Panc1 (cell line): ENCODE data around the gene ENO4. TPM values are rescaled to one million over a fixed set of nuclear protein-coding genes. Genes with fewer than 3 reads are reported as not detected.

Experiments
- ATAC-seq: fragments of 200-7000 bp; cut with Tn5 transposase; 2 replicates; pipeline ENCODE4 v1.9.1; 2020; ENCODE audit warnings: mild to moderate bottlenecking, moderate library complexity
- BruUV-seq: library from RNA; stranded (reverse); fragments of 400-500 nt; replicated peaks from 2 replicates; lab custom pipeline; 2021; lab: Mats Ljungman, UMichigan
- CTCF ChIA-PET: fragments of 300-600 bp; sonication (Branson Sonifier 250); formaldehyde crosslinking; loops from one replicate; lab custom pipeline; 2022; ENCODE audit warnings: antibody characterized with exemption; lab: Charles Lee
- POLR2A ChIA-PET: fragments of 300-600 bp; sonication (Branson Sonifier 250); formaldehyde crosslinking; loops from one replicate; lab custom pipeline; 2022; ENCODE audit warnings: antibody characterized with exemption; lab: Charles Lee
- DNase-seq: peaks from one replicate; pipeline ENCODE4 v3.0.0-alpha.2; 2010; ENCODE audit warnings: low read depth, low spot score
- H3K27ac ChIP-seq: 2 replicates; pipeline ENCODE4 v1.5.1; 2011; ENCODE audit warnings: mild to moderate bottlenecking, low read length, inconsistent platforms
- H3K27me3 ChIP-seq: fragments of 200-500 bp; sonication (Bioruptor generic); 2 replicates; pipeline ENCODE4 v1.6.0; 2014; ENCODE audit warnings: low read length, inconsistent platforms; ENCODE audit not compliant: control insufficient read depth, insufficient read depth
- H3K36me3 ChIP-seq: fragments of 200-500 bp; sonication (Bioruptor generic); 2 replicates; pipeline ENCODE4 v1.5.1; 2014; ENCODE audit warnings: inconsistent platforms, mild to moderate bottlenecking, low read length, moderate library complexity; ENCODE audit not compliant: control insufficient read depth, insufficient read depth
- H3K4me1 ChIP-seq: 2 replicates; pipeline ENCODE4 v1.5.1; 2011; ENCODE audit warnings: inconsistent platforms, mild to moderate bottlenecking, low read length, moderate library complexity; ENCODE audit not compliant: control insufficient read depth, insufficient read depth
- H3K4me3 ChIP-seq, 2 experiments: 2 replicates each; pipeline ENCODE4 v1.5.1; 2011 to 2012; ENCODE audit warnings: low read depth in 2 of 2, low read length in 2 of 2, mild to moderate bottlenecking in 2 of 2, inconsistent platforms in 1 of 2, moderate library complexity in 1 of 2
- H3K9me3 ChIP-seq: fragments of 200-500 bp; sonication (Bioruptor generic); 2 replicates; pipeline ENCODE4 v1.5.1; 2014; ENCODE audit warnings: low read depth, mild to moderate bottlenecking, inconsistent platforms, low read length, moderate library complexity; ENCODE audit not compliant: control insufficient read depth, insufficient read depth
- POLR2AphosphoS5 ChIP-seq: IDR thresholded peaks from 2 replicates; pipeline ENCODE4 v1.6.1; 2012; ENCODE audit warnings: mild to moderate bottlenecking, low read depth, low read length, moderate library complexity
- REST ChIP-seq, 2 experiments: IDR thresholded peaks; 2 replicates each; pipeline ENCODE4 v1.6.1; 2011 to 2012; ENCODE audit warnings: low read depth in 2 of 2, control low read depth in 1 of 2, low read length in 1 of 2, mild to moderate bottlenecking in 1 of 2, moderate library complexity in 1 of 2; ENCODE audit not compliant: insufficient read depth in 1 of 2
- SIN3A ChIP-seq: IDR thresholded peaks from 2 replicates; pipeline ENCODE4 v1.6.1; 2012; ENCODE audit warnings: low read depth, mild to moderate bottlenecking, low read length, moderate library complexity, borderline replicate concordance; ENCODE audit not compliant: insufficient read depth
- TCF7L2 ChIP-seq: IDR thresholded peaks from 2 replicates; pipeline ENCODE4 v1.6.1; 2011; ENCODE audit warnings: mild to moderate bottlenecking, low read depth, low read length, inconsistent platforms
- in situ Hi-C: cut with HindIII; loops from 2 replicates; pipeline ENCODE4 v1.10.0; 2016; ENCODE audit warnings: low sequenced_read_pairs, low pct_unique_long_range_greater_than_20kb
- intact Hi-C: fragments of 100-400 bp; cut with micrococcal nuclease; formaldehyde crosslinking; loops from one replicate; pipeline ENCODE4 v1.10.0; 2022; ENCODE audit not compliant: unreplicated experiment
- total RNA-seq: library from RNA; stranded (reverse); gene quantifications from one replicate; pipeline ENCODE4 v1.2.1, GENCODE V29; 2021; ENCODE audit not compliant: unreplicated experiment
- TF ChIP-seq, protein P1 (sequence below): fragments of 450-650 bp; IDR thresholded peaks from 2 replicates; pipeline ENCODE4 v1.5.1; 2017; ENCODE audit warnings: mild to moderate bottlenecking

The ENO4 gene
- total RNA-seq, 1 experiment from 2014 or later, result 0.15 TPM

GRCh38 chr10:116905845-116906210 is 56.5 kb downstream of the ENO4 start:
- H3K27ac ChIP-seq, result no peak overlapping the region

DNA sequence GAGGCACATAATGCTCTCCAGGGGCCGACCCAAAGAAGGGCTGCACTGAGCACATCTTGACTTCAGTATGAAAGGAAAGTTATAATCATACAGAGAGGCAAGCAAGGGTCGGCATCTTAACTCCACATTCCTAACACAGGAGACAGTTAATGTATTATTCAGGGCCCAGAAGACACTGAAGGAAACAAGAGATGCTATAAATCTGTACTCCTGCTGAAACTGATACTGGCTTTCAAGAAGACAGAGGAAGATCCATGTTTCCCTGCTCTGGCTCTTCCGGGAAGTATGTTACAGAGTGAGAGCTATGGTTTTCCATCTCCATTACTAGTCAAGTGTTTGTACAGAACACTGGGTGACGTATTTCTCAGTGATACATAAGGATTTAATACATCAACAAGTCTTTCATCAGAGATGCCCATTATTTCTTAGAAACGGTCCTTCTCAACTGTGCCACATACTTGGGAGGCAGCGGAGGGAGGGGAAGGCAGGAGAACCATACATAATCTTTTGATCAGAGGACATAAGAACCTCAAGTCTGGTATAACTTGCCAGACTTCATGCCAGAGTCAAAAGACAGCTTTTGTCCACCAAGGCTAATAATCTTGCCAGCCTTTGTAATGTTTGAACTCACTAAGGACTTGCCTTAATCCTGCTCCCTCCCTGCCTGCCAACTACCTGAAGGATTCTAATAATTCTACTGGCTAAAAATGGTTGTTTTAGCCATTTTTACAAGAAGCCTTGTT is 58.1 kb downstream of the ENO4 start:
- BruUV-seq, result no TSS peak
- TF ChIP-seq POLR2AphosphoS5 (no peak), TCF7L2 (no peak), SIN3A (no peak), REST (IDR thresholded peaks at IDR 0.05; ENCODE audit: insufficient read depth in 1 of 2, low read depth in 2 of 2, low read length in 1 of 2) (no peak)
- TF ChIP-seq, protein P1, sequence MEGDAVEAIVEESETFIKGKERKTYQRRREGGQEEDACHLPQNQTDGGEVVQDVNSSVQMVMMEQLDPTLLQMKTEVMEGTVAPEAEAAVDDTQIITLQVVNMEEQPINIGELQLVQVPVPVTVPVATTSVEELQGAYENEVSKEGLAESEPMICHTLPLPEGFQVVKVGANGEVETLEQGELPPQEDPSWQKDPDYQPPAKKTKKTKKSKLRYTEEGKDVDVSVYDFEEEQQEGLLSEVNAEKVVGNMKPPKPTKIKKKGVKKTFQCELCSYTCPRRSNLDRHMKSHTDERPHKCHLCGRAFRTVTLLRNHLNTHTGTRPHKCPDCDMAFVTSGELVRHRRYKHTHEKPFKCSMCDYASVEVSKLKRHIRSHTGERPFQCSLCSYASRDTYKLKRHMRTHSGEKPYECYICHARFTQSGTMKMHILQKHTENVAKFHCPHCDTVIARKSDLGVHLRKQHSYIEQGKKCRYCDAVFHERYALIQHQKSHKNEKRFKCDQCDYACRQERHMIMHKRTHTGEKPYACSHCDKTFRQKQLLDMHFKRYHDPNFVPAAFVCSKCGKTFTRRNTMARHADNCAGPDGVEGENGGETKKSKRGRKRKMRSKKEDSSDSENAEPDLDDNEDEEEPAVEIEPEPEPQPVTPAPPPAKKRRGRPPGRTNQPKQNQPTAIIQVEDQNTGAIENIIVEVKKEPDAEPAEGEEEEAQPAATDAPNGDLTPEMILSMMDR, result no peak
- DNase-seq, result no peak

More at GRCh38 chr10:116905845-116906210, 56.5 kb downstream of the ENO4 start:
- TF ChIP-seq TCF7L2, result no peak
- no peak for TF ChIP-seq REST (IDR thresholded peaks at IDR 0.05; ENCODE audit: insufficient read depth in 1 of 2, low read depth in 2 of 2, low read length in 1 of 2)
- no peak for TF ChIP-seq SIN3A
- TF ChIP-seq POLR2AphosphoS5, result no peak
- TF ChIP-seq, protein P1, result no peak
- ChIA-PET POLR2A (no interaction called here), CTCF (interaction anchor here (0.5 kb wide), 1 partner anchor 1780 kb away, joined by 3 read pairs; no protein-coding TSS in a partner anchor)
- Histone ChIP-seq H3K4me1 (no peaks in the 10 kb centered on the region), H3K36me3 (peaks cover 26% of the 10 kb centered on the region), H3K9me3 (no peaks in the 10 kb centered on the region), H3K4me3 (no peak overlapping the region), H3K27me3 (no peaks in the 10 kb centered on the region)
- no peak for ATAC-seq
- no peak for DNase-seq
- in situ Hi-C loops (no loop called here), intact Hi-C loops (no loop called here)
- no TSS peak for BruUV-seq

More for the DNA sequence above, 58.1 kb downstream of the ENO4 start:
- Histone ChIP-seq H3K27me3 (no peaks in the 10 kb centered on the region), H3K27ac (no peak overlapping the region), H3K4me3 (no peak overlapping the region), H3K36me3 (peaks cover 31% of the 10 kb centered on the region), H3K9me3 (no peaks in the 10 kb centered on the region), H3K4me1 (no peaks in the 10 kb centered on the region)
- in situ Hi-C loops, result no loop called here
- ChIA-PET CTCF (no interaction called here), POLR2A (no interaction called here)
- intact Hi-C loops, result no loop called here
- no peak for ATAC-seq
